ENCODE results near the gene C1orf87.
A peak's percentile ranks its signal among the peaks of the same experiment; 100 is the strongest.

Gene C1orf87

GRCh38 chr1:59994302-59995198 lies 79.0 kb downstream of the C1orf87 start:
- no peak for TF ChIP-seq GATA3 (IDR thresholded peaks at IDR 0.05; ENCODE audit: low read depth, low read length)
- no peak for TF ChIP-seq GATA2 (IDR thresholded peaks at IDR 0.05; ENCODE audit: low read depth, low read length)

DNA sequence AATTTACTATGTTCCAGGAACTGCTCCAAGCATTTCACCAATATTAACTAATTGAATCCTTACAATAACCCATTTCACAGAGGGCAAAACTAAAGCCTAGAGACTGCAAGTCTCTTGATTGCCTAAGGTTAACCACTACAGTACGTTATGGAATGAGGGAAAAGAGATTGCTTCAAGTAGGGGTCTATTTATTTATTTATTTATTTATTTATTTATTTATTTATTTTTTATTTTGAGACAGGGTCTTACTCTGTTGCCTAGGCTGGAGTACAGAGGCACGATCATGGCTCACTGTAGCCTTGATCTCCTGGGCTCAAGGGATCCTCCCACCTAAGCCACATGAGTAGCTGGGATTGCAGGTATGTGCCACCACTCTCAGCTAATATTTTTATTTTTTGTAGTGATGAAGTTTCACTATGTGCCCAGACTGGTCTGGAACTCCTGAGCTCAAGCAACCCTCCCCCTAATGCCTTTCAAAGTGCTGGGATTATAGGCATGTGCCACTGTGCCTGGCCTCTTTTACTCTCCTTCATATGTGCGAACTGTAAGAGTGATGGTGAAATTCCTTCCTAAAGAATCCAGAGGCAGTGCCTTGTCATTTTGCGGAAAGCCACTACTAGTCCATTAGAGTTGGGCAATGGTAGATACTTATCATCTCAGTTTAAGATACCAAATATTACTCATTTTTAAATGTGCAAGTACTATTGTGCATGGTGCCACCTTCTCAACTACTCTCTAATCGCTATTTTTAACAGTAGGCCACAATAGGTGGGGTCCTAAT lies 81.3 kb downstream of the C1orf87 start:
- TF ChIP-seq GATA2 (IDR thresholded peaks at IDR 0.05; ENCODE audit: low read depth, low read length) (no peak), GATA3 (IDR thresholded peaks at IDR 0.05; ENCODE audit: low read depth, low read length) (no peak)

DNA sequence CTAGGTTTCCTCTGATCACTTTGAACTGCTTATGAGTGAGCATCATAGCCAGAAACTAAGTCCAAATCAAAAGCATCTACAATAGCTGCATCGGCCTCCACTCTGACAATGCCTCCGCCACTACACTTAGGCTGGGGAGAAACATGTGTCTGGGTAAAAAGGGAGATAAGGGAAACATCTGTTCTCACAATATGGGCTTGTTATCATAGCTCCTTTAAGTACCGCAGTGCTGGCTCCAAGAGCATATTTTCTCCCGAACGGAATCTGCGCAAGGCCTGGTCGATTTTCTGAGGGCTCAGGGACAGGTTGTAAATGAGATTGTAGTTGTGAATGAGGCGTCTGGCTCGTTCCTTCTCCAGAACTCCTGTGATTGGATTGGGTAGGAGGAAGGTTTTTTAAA lies 83.1 kb downstream of the C1orf87 start:
- TF ChIP-seq GATA3 (IDR thresholded peaks at IDR 0.05; ENCODE audit: low read depth, low read length), result peak; percentile 40; the same call in 1 of the 2 replicates
- peak; percentile 92 for TF ChIP-seq GATA2 (IDR thresholded peaks at IDR 0.05; ENCODE audit: low read depth, low read length)

- TF ChIP-seq GATA3 (IDR thresholded peaks at IDR 0.05; ENCODE audit: low read depth, low read length) (no peak), GATA2 (IDR thresholded peaks at IDR 0.05; ENCODE audit: low read depth, low read length) (no peak)
Measured at GRCh38 chr1:59986516-59987310, 86.9 kb downstream of the C1orf87 start.

GRCh38 chr1:59985911-59986515 lies 87.6 kb downstream of the C1orf87 start:
- TF ChIP-seq GATA2 (IDR thresholded peaks at IDR 0.05; ENCODE audit: low read depth, low read length) (no peak), GATA3 (IDR thresholded peaks at IDR 0.05; ENCODE audit: low read depth, low read length) (no peak)

DNA sequence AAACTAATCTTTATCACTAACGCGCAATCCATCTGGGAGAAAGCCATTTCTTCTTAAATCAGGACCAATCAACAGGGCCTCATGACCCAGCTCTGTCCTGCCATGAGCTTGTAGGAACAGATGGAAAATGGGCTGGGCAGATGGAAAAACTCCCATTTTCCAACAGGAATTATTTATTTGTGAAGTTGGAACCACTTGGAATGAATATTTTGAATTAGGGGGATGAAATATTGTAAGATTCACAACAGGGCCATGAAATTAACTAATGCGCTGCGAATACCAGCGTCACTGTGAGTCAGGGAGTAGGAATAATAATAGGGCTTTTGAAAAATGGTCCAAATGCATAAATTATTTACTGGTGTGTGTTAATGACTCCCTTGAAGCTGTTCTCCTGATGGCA lies 93.9 kb downstream of the C1orf87 start:
- TF ChIP-seq GATA2 (IDR thresholded peaks at IDR 0.05; ENCODE audit: low read depth, low read length) (no peak), GATA3 (IDR thresholded peaks at IDR 0.05; ENCODE audit: low read depth, low read length) (no peak)

DNA sequence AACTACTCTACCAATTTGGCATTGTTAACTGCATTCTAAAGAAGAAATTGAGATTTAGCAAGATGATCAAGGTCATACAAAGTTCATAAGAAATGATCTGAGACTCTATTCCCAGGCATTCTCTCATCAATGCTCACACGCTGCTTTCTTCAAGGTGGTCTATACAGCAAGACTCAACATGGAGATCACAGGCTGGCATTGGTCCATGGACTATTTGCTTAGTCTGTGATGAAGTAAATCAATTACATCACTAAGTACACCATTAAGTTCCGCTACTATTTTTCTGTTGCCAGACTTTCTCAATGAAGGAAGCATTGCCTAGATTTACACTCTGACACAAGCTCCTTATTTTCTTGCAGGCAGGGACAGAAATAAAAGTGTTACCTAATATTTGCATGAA lies 95.1 kb downstream of the C1orf87 start:
- TF ChIP-seq GATA2 (IDR thresholded peaks at IDR 0.05; ENCODE audit: low read depth, low read length), result no peak
- TF ChIP-seq GATA3 (IDR thresholded peaks at IDR 0.05; ENCODE audit: low read depth, low read length), result no peak

- no peak for TF ChIP-seq GATA2 (IDR thresholded peaks at IDR 0.05; ENCODE audit: low read depth, low read length)
Measured at GRCh38 chr1:59978026-59978425, 95.5 kb downstream of the C1orf87 start.

DNA sequence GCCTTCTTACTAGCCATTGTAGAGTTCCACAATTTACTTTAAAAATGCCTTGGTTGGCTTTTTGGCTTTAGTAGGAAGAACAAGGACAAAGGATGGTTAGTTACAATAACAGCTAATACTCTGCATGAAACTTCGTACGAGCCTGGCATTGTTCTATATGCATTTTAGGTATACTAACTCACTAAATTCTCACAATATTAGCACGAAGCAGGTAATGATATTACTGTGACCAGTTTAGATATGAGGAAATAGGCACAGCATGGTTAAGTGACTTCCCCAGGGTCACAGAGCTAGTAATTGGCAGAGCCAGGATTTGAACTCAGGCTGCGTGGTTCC lies 96.5 kb downstream of the C1orf87 start:
- no peak for TF ChIP-seq GATA3 (IDR thresholded peaks at IDR 0.05; ENCODE audit: low read depth, low read length)
- no peak for TF ChIP-seq GATA2 (IDR thresholded peaks at IDR 0.05; ENCODE audit: low read depth, low read length)

DNA sequence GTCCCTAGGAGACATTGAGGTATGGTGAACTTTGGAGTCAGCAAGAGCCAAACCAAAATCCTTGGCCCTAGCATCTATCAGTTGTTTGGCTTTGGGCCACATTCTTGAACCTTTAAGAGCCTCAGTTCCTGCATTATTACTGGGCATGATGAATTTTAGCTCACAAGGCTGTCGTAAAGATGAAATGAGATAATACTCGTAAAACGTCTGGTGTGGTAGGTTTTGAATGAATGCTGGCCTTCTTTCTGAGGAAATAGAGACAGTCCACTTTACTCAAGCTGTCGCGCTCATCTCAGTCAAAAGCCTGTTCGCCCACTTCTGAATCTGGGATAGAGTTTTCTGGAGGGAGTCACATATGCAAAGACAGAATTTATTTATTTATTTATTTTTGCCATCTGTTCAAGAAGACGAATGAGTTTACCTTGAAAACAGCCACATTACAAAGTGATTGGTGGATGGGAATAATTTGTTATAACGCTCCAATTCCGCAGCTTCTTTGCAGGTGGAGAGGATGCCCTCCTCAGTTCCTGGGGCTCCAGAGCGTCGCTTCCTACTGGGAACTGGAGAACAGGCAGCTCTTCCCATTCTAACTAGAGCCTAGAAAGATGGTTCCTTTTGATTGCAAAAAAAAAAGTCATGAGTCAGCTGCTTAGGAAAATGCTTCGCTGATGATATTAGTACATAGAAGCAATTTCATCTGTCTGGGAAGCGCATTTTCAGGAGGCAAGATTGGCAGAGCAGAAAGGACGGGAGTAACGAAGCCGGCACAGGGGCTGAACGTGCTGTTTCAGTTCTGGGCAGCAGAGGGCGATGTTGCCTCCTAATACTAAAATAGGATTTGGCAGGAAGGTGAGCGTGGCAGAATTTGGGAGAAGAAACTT lies 97.1 kb downstream of the C1orf87 start:
- TF ChIP-seq GATA3 (IDR thresholded peaks at IDR 0.05; ENCODE audit: low read depth, low read length) (no peak), GATA2 (IDR thresholded peaks at IDR 0.05; ENCODE audit: low read depth, low read length) (no peak)

- TF ChIP-seq GATA2 (IDR thresholded peaks at IDR 0.05; ENCODE audit: low read depth, low read length) (no peak), GATA3 (IDR thresholded peaks at IDR 0.05; ENCODE audit: low read depth, low read length) (no peak)
Measured at GRCh38 chr1:59973719-59974118, 99.9 kb downstream of the C1orf87 start.

DNA sequence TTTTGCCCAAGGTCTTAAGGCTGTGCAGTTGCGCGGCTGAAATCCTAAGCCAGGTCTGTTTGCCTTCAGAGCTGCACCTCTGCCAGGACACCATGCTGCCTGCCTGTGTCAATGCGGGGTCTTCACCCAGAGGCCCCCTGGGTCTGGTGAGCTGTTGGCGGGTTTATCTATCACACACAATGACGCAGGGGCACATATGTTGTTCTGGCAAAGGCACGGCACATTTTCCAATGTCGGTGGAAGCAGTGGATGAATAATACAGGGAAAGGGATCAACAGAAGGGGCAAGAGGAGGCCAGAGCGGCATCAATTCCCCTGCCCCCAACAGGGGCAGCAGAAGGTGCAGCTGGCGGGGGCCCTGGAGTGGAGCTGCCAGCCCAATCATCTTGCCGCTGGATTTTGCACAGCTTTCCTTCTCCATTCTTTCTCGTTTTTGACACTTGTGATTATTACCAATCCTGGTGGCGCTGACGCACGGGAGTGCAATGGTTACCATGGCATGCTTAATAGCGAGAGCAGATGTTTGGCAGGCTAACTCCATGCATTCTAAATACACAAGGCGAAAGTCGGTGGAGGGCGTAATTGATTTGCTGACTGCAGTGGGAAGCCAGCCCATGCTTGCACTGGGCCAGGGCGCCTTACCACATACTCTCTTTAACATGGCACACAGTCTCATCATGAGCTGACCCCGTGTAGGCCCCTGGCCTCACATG lies 101.2 kb downstream of the C1orf87 start:
- TF ChIP-seq GATA3 (IDR thresholded peaks at IDR 0.05; ENCODE audit: low read depth, low read length) (no peak), GATA2 (IDR thresholded peaks at IDR 0.05; ENCODE audit: low read depth, low read length) (no peak)

Measured in SH-SY5Y (cell line).